GM21367 (cell line): ENCODE measurements around the gene STUM.

Experiments
- ATAC-seq: cut with Tn5 transposase; IDR thresholded peaks from one replicate; pipeline ENCODE4 v1.9.1; 2021; ENCODE audit not compliant: unreplicated experiment

The STUM gene

GRCh38 chr1:226650236-226650841 is 101.8 kb downstream of the STUM start:
- ATAC-seq = no peak

GRCh38 chr1:226651041-226651731 is 102.6 kb downstream of the STUM start:
- no peak for ATAC-seq

GRCh38 chr1:226651732-226652105 is 103.2 kb downstream of the STUM start:
- no peak for ATAC-seq

- no peak for ATAC-seq
These were observed 104.0 kb downstream of the STUM start for GRCh38 chr1:226652613-226653012.

- ATAC-seq = peak; percentile 64
These were observed 104.9 kb downstream of the STUM start for GRCh38 chr1:226653311-226653921.

GRCh38 chr1:226654046-226654667 is 105.6 kb downstream of the STUM start:
- no peak for ATAC-seq

- no peak for ATAC-seq
These were observed 106.1 kb downstream of the STUM start for GRCh38 chr1:226654668-226655055.

- no peak for ATAC-seq
These were observed 106.9 kb downstream of the STUM start for GRCh38 chr1:226655251-226656163.

- no peak for ATAC-seq
These were observed 107.6 kb downstream of the STUM start for GRCh38 chr1:226656201-226656600.

- no peak for ATAC-seq
These were observed 108.2 kb downstream of the STUM start for GRCh38 chr1:226656601-226657277.

- ATAC-seq = no peak
These were observed 109.5 kb downstream of the STUM start for GRCh38 chr1:226657895-226658545.

- no peak for ATAC-seq
These were observed 110.1 kb downstream of the STUM start for GRCh38 chr1:226658546-226659125.
